ENCODE measurements around the gene PLA2R1.

The PLA2R1 gene

DNA sequence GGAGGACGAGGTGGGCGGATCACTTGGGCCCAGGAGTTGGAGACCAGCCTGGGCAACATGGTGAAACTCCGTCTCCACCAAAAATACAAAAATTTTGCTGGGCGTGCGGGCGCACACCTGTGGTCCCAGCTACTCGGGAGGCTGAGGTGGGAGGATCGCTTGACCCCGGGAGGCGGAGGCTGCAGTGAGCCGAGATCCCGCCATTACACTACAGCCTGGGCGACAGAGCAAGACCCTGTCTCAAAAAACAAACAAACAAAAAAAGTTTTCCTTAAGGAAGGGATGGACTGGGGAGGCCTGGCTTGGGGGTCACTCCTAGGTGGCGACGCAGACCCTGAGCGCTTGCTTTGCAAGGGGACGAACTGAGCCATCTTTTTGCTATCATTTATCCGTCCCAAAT is 882 bp downstream of the PLA2R1 start:
- TF ChIP-seq, protein P1, sequence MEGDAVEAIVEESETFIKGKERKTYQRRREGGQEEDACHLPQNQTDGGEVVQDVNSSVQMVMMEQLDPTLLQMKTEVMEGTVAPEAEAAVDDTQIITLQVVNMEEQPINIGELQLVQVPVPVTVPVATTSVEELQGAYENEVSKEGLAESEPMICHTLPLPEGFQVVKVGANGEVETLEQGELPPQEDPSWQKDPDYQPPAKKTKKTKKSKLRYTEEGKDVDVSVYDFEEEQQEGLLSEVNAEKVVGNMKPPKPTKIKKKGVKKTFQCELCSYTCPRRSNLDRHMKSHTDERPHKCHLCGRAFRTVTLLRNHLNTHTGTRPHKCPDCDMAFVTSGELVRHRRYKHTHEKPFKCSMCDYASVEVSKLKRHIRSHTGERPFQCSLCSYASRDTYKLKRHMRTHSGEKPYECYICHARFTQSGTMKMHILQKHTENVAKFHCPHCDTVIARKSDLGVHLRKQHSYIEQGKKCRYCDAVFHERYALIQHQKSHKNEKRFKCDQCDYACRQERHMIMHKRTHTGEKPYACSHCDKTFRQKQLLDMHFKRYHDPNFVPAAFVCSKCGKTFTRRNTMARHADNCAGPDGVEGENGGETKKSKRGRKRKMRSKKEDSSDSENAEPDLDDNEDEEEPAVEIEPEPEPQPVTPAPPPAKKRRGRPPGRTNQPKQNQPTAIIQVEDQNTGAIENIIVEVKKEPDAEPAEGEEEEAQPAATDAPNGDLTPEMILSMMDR (IDR thresholded peaks at IDR 0.05; ENCODE audit: low read depth, low read length, poor library complexity, severe bottlenecking), result no peak
- no peak for TF ChIP-seq EZH2phosphoT487 (IDR thresholded peaks at IDR 0.05; ENCODE audit: borderline replicate concordance, low read length)
- no peak overlapping the region for H3K4me2 ChIP-seq (ENCODE audit: low read length)
- H3K4me3 ChIP-seq (ENCODE audit: low read length), result no peak overlapping the region

DNA sequence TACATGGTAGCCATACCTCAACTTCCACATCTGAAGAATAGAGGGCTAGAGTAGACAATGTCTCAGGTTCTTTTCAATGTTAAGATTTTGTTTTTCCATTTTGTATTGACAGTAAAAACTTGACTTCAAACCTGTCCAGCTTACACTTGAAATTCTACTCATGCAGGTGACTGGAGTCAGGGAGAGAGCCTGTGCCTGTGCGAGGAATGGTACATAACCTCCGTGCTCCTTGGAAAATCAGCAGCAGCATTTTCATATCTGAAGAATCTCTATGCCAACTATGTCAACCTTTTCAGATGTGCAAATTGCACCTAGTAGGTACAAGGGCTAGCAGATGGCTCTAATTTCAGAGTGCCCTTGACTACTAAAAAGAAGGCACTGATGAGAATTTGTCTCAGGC is 2.1 kb downstream of the PLA2R1 start:
- no peak for TF ChIP-seq EZH2phosphoT487 (IDR thresholded peaks at IDR 0.05; ENCODE audit: borderline replicate concordance, low read length)
- TF ChIP-seq, protein P1 (IDR thresholded peaks at IDR 0.05; ENCODE audit: low read depth, low read length, poor library complexity, severe bottlenecking), result no peak
- Histone ChIP-seq H3K4me2 (ENCODE audit: low read length) (no peak overlapping the region), H3K27ac (ENCODE audit: low read depth, low read length) (no peak overlapping the region)

More for the DNA sequence above, 882 bp downstream of the PLA2R1 start:
- no peak overlapping the region for H3K27ac ChIP-seq (ENCODE audit: low read depth, low read length)
- no peaks in the 10 kb centered on the region for H3K27me3 ChIP-seq (ENCODE audit: control insufficient read depth, low read length)
- no peaks in the 10 kb centered on the region; the same call in 1 of the 2 replicates for H3K9me3 ChIP-seq (ENCODE audit: control insufficient read depth, insufficient read depth, low read length)
- H3K9me2 ChIP-seq (replicated peaks; ENCODE audit: control insufficient read depth, low read length), result no peaks in the 10 kb centered on the region
- no peaks in the 10 kb centered on the region for H3K79me2 ChIP-seq (ENCODE audit: control insufficient read depth, low read length)
- no peaks in the 10 kb centered on the region for H3K4me1 ChIP-seq (ENCODE audit: control insufficient read depth, low read length)
- no peaks in the 10 kb centered on the region for H3F3A ChIP-seq (ENCODE audit: control insufficient read depth, insufficient read depth)
- no peaks in the 10 kb centered on the region for H4K20me1 ChIP-seq (ENCODE audit: control insufficient read depth, insufficient read depth, low read depth, low read length)
- no peaks in the 10 kb centered on the region for H3K36me3 ChIP-seq (ENCODE audit: control insufficient read depth, low read length)

DNA sequence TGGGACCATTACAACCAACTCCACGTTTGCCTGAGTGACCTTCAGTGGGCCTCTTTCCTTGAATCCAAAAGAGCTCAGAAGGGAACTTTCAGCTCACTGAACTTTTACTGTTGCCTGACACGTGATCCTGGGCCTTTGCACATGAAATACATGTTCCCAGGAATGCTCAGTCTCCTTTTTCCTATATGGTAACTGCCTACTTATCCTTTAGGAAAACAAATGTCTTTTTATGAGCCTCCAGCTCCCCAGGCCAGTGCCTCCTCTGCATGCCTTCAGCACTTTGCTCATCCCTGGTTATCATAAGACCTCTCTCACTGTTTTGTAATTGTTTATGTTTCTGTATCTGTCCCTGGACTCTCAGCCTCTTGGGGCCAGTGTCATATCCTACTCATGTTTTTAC is 5.1 kb downstream of the PLA2R1 start:
- Histone ChIP-seq H3K4me1 (ENCODE audit: control insufficient read depth, low read length) (no peaks in the 10 kb centered on the region), H3K27ac (ENCODE audit: low read depth, low read length) (no peak overlapping the region), H4K20me1 (ENCODE audit: control insufficient read depth, insufficient read depth, low read depth, low read length) (no peaks in the 10 kb centered on the region), H3K36me3 (ENCODE audit: control insufficient read depth, low read length) (no peaks in the 10 kb centered on the region), H3K79me2 (ENCODE audit: control insufficient read depth, low read length) (no peaks in the 10 kb centered on the region), H3K4me3 (ENCODE audit: low read length) (no peak overlapping the region), H3K4me2 (ENCODE audit: low read length) (no peak overlapping the region), H3K9me2 (replicated peaks; ENCODE audit: control insufficient read depth, low read length) (no peaks in the 10 kb centered on the region), H3K9me3 (ENCODE audit: control insufficient read depth, insufficient read depth, low read length) (no peaks in the 10 kb centered on the region; the same call in 1 of the 2 replicates), H3K27me3 (ENCODE audit: control insufficient read depth, low read length) (no peaks in the 10 kb centered on the region; the same call in 1 of the 2 replicates), H3F3A (ENCODE audit: control insufficient read depth, insufficient read depth) (no peaks in the 10 kb centered on the region)
- TF ChIP-seq, protein P1 (IDR thresholded peaks at IDR 0.05; ENCODE audit: low read depth, low read length, poor library complexity, severe bottlenecking), result no peak
- TF ChIP-seq EZH2phosphoT487 (IDR thresholded peaks at IDR 0.05; ENCODE audit: borderline replicate concordance, low read length), result no peak

More for the DNA sequence above, 2.1 kb downstream of the PLA2R1 start:
- Histone ChIP-seq H4K20me1 (ENCODE audit: control insufficient read depth, insufficient read depth, low read depth, low read length) (no peaks in the 10 kb centered on the region), H3K36me3 (ENCODE audit: control insufficient read depth, low read length) (no peaks in the 10 kb centered on the region), H3K27me3 (ENCODE audit: control insufficient read depth, low read length) (no peaks in the 10 kb centered on the region), H3K4me3 (ENCODE audit: low read length) (no peak overlapping the region), H3K79me2 (ENCODE audit: control insufficient read depth, low read length) (no peaks in the 10 kb centered on the region), H3K9me3 (ENCODE audit: control insufficient read depth, insufficient read depth, low read length) (no peaks in the 10 kb centered on the region; the same call in 1 of the 2 replicates), H3K9me2 (replicated peaks; ENCODE audit: control insufficient read depth, low read length) (no peaks in the 10 kb centered on the region), H3F3A (ENCODE audit: control insufficient read depth, insufficient read depth) (no peaks in the 10 kb centered on the region), H3K4me1 (ENCODE audit: control insufficient read depth, low read length) (no peaks in the 10 kb centered on the region)
